Stomach (tissue), 9 donors: ENCODE results near the gene CENPP. TPM values are rescaled to one million over a fixed set of nuclear protein-coding genes. Genes with fewer than 3 reads are reported as not detected.

Source experiments
- DNase-seq, 2 donors: peaks; one replicate each; pipeline versions ENCODE4 v3.0.0 to v3.0.0-alpha.2; 2013 to 2019
- H3K27ac ChIP-seq, 5 donors: fragments of 200-600 bp in 4 of 5; sonication (generic) in 4 of 5; one replicate each; pipeline ENCODE4 v1.5.1; 2013 to 2019; ENCODE audit warnings: mild to moderate bottlenecking in 1 of 5, moderate library complexity in 1 of 5
- H3K27me3 ChIP-seq, 3 donors: fragments of 200-600 bp; sonication (generic); one replicate each; pipeline ENCODE4 v1.5.1; 2017 to 2019; ENCODE audit warnings: mixed run types in 1 of 3
- H3K36me3 ChIP-seq, 4 donors: fragments of 200-600 bp; sonication (generic); 1 replicate in 3 of 4; 2 replicates in 1 of 4; pipeline ENCODE4 v1.5.1; 2016 to 2019
- H3K4me1 ChIP-seq, 4 donors: fragments of 200-600 bp; sonication (generic); one replicate each; pipeline ENCODE4 v1.5.1; 2016 to 2019
- H3K4me3 ChIP-seq, 4 donors: fragments of 200-600 bp; sonication (generic) in 3 of 4; one replicate each; pipeline ENCODE4 v1.5.1; 2016 to 2019; ENCODE audit warnings: mild to moderate bottlenecking in 1 of 4
- H3K9me3 ChIP-seq, 4 donors: fragments of 200-600 bp; sonication (generic); one replicate each; pipeline ENCODE4 v1.5.1; 2016 to 2019
- EP300 ChIP-seq: sonication (generic); formaldehyde crosslinking; IDR thresholded peaks from one replicate; pipeline ENCODE4 v1.6.1; 2017; ENCODE audit warnings: antibody characterized with exemption
- POLR2A ChIP-seq, 4 donors: fragments of 450-650 bp; IDR thresholded peaks; one replicate each; pipeline ENCODE4 v1.6.1; 2016; ENCODE audit warnings: antibody characterized with exemption in 4 of 4, control low read depth in 2 of 4, mild to moderate bottlenecking in 1 of 4, moderate library complexity in 1 of 4
- POLR2AphosphoS5 ChIP-seq, 3 donors: sonication (generic); formaldehyde crosslinking; IDR thresholded peaks; one replicate each; pipeline ENCODE4 v1.6.1; 2016; ENCODE audit warnings: antibody characterized with exemption in 3 of 3
- WGBS, 5 donors: extraction: QIAGEN DNeasy Blood & Tissue Kit in 3 of 5; methylation state at CpG; one replicate each; pipeline versions ENCODE4 v1.1.5 to v1.1.7; 2013 to 2018; 5-methylcytosine and 5-hydroxymethylcytosine counted together
- intact Hi-C: fragments of 100-400 bp; cut with DNase I; formaldehyde crosslinking; loops from one replicate; pipeline ENCODE4 v1.15.1; 2023; ENCODE audit warnings: low total_unique reads
- polyA plus RNA-seq, 3 donors: library from polyadenylated mRNA; stranded (reverse); fragments of 200-250 nt; gene quantifications; one replicate each; pipeline ENCODE4 v1.2.3, GENCODE V29; 2013
- total RNA-seq, 5 donors: library from RNA; depleted of rRNA; stranded (reverse); fragments of >200 nt; gene quantifications; one replicate each; pipeline versions ENCODE4 v1.1.0 to v1.2.3, GENCODE V29; 2014 to 2016
- TF ChIP-seq, protein P1 (sequence below), 7 experiments: fragments of 450-650 bp in 4 of 7; fragments of 200-600 bp in 3 of 7; sonication (generic) in 3 of 7; IDR thresholded peaks; one replicate each; pipeline ENCODE4 v1.5.1; 2016 to 2019; ENCODE audit warnings: antibody characterized with exemption in 7 of 7, control low read depth in 2 of 7, mild to moderate bottlenecking in 1 of 7
- donor health status: healthy with polysubstance abuse.
- donor health status: Bipolar disorder and iron deficiency.
- donor health status: healthy.

CENPP gene
- total and polyA plus RNA-seq, 8 donors, result 1.3 to 37.9 (median 3.2) TPM

DNA sequence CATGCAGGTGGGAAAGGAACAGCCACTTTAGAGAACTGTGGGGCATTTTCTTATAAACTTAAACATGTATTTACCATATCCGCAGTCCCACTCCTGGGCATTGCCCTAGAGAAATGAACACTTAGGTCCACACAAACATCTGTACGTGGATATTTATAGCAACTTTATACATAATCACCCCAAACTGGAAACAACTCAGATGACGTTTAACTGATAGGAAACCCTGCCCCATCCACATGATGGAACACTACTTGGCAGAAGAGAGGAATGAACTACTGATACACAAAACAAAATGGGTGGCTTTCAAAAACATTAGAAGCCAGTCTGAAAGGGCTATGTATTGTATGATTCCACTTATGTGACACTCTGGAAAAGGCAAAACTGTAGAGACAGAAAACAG lies 187.6 kb downstream of the CENPP start:
- H3K27me3 ChIP-seq, result no peaks in the 10 kb centered on the region
- no peak overlapping the region for H3K27ac ChIP-seq
- no peak for DNase-seq
- peaks cover 0 to 12% (median 7%) of the 10 kb centered on the region in 4 donors for H3K4me1 ChIP-seq
- H3K36me3 ChIP-seq, result no peaks in the 10 kb centered on the region
- TF ChIP-seq EP300 (no peak), POLR2AphosphoS5 (IDR thresholded peaks at IDR 0.05) (no peak), POLR2A (IDR thresholded peaks at IDR 0.05) (no peak)
- TF ChIP-seq, protein P1, sequence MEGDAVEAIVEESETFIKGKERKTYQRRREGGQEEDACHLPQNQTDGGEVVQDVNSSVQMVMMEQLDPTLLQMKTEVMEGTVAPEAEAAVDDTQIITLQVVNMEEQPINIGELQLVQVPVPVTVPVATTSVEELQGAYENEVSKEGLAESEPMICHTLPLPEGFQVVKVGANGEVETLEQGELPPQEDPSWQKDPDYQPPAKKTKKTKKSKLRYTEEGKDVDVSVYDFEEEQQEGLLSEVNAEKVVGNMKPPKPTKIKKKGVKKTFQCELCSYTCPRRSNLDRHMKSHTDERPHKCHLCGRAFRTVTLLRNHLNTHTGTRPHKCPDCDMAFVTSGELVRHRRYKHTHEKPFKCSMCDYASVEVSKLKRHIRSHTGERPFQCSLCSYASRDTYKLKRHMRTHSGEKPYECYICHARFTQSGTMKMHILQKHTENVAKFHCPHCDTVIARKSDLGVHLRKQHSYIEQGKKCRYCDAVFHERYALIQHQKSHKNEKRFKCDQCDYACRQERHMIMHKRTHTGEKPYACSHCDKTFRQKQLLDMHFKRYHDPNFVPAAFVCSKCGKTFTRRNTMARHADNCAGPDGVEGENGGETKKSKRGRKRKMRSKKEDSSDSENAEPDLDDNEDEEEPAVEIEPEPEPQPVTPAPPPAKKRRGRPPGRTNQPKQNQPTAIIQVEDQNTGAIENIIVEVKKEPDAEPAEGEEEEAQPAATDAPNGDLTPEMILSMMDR (IDR thresholded peaks at IDR 0.05), result no peak
- intact Hi-C loops, result no loop called here
- H3K9me3 ChIP-seq, result no peaks in the 10 kb centered on the region
- WGBS, 5 donors, result 52 to 72% (median 68%) methylated on average over 3 of the region's 3 CpGs
- H3K4me3 ChIP-seq, result no peak overlapping the region

DNA sequence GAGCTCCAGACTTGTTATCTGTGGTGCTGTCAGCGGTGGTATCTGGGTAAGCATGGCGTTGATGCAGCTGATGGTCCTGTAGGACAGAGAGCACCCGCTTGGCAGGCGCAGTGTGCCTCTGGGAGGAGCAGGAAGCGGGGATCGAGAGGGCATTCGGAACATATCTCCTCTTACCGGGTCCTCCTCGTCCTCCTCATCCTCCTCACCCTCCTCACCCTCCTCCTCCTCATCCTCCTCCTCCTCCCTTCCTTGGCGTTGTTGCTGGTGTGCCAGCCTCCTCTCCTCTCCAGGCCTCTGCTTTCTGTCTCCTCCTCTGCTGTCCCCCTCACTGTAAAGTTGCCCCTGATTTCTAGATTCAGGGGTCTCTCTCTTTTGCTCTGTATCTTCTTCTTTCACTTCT lies 188.9 kb downstream of the CENPP start:
- no peaks in the 10 kb centered on the region for H3K9me3 ChIP-seq
- no peaks in the 10 kb centered on the region for H3K36me3 ChIP-seq
- H3K4me1 ChIP-seq, result peaks cover 0 to 9% (median 7%) of the 10 kb centered on the region in 4 donors
- H3K4me3 ChIP-seq, result no peak overlapping the region
- 91 to 98% (median 95%) methylated on average over 9 to 10 of the region's 10 CpGs for WGBS, 5 donors
- TF ChIP-seq POLR2A (IDR thresholded peaks at IDR 0.05), result no peak
- no peak for TF ChIP-seq POLR2AphosphoS5 (IDR thresholded peaks at IDR 0.05)
- TF ChIP-seq EP300, result no peak
- TF ChIP-seq, protein P1 (IDR thresholded peaks at IDR 0.05), result no peak
- intact Hi-C loops, result no loop called here
- H3K27me3 ChIP-seq, result no peaks in the 10 kb centered on the region
- H3K27ac ChIP-seq, result no peak overlapping the region
- no peak for DNase-seq

DNA sequence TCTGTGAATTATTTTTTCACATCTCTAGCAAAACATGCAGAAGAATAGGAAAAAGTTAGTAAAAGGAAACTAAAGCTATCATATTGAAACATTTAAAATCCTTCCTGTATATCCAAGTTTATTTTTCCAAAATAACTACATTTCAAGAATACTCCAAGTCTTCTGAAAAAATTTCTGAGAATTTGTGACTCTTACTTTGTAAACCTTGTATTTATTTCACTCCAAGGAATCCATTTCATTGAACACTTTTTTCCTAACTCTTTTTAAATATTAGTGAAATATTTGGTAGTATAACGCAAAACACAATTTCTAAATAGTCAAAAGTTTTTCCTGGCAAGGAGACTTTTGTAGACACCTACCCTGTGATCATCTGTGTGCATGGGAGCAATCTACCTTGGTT lies 190.8 kb downstream of the CENPP start:
- Histone ChIP-seq H3K4me1 (peaks cover 0 to 9% (median 7%) of the 10 kb centered on the region in 4 donors), H3K4me3 (no peak overlapping the region), H3K9me3 (no peaks in the 10 kb centered on the region), H3K27me3 (no peaks in the 10 kb centered on the region), H3K27ac (no peak overlapping the region), H3K36me3 (no peaks in the 10 kb centered on the region)
- DNase-seq, result no peak
- WGBS, 5 donors, result 91 to 100% (median 97%) methylated on average over 1 of the region's 1 CpG
- intact Hi-C loops, result no loop called here
- TF ChIP-seq POLR2AphosphoS5 (IDR thresholded peaks at IDR 0.05), result no peak
- TF ChIP-seq EP300, result no peak
- TF ChIP-seq, protein P1 (IDR thresholded peaks at IDR 0.05), result no peak
- TF ChIP-seq POLR2A (IDR thresholded peaks at IDR 0.05), result no peak

DNA sequence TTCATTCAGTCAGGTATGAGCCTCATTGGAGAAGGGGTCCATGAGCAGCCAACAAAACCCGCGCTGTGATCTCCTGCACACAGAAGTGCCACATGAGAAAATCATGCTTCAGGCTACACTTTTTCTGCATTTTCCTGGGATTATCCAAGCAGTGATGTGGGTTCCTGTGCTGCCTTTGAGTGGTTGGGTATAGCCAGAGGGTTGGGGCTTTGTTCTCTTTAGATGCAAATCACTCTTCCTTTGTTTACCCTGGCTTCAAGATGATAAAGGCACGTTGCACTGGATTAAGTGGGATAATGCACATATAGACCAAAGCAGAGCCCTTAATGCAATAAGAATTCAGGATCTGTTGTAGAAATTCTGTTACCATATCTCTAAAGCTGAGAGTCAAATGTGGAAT lies 191.3 kb downstream of the CENPP start:
- Histone ChIP-seq H3K4me1 (peaks cover 0 to 9% (median 7%) of the 10 kb centered on the region in 4 donors), H3K27ac (no peak overlapping the region), H3K27me3 (no peaks in the 10 kb centered on the region), H3K9me3 (no peaks in the 10 kb centered on the region), H3K4me3 (no peak overlapping the region), H3K36me3 (no peaks in the 10 kb centered on the region)
- DNase-seq, result no peak
- intact Hi-C loops, result no loop called here
- WGBS, 5 donors, result 50 to 70% (median 56%) methylated on average over 3 of the region's 3 CpGs
- TF ChIP-seq EP300 (no peak), POLR2A (IDR thresholded peaks at IDR 0.05) (no peak), POLR2AphosphoS5 (IDR thresholded peaks at IDR 0.05) (no peak)
- TF ChIP-seq, protein P1 (IDR thresholded peaks at IDR 0.05), result no peak
